Forelimb muscle (tissue), 1 donor: ENCODE results near the gene SZT2. TPM values are rescaled to one million over a fixed set of nuclear protein-coding genes. Genes with fewer than 3 reads are reported as not detected.
"Not testable (repeated sequence)": the region's sequence is repeated elsewhere in the genome, so short reads cannot be mapped to it uniquely, and the experiment has no call there.

Source experiments
- DNase-seq: peaks from one replicate; pipeline ENCODE4 v3.0.0-alpha.2; 2013; ENCODE audit warnings: low read depth
- polyA plus RNA-seq: library from polyadenylated mRNA; unstranded; fragments of 120-200 nt; gene quantifications from one replicate; pipeline ENCODE4 v1.2.1, GENCODE V29; 2013; ENCODE audit not compliant: insufficient read length

The SZT2 gene
- polyA plus RNA-seq, 1 donor = 14.5 TPM

GRCh38 chr1:43387976-43388599 lies 1.6 kb upstream of the SZT2 start:
- no peak for DNase-seq

- no peak for DNase-seq
Measured at GRCh38 chr1:43388613-43389012, 1.1 kb upstream of the SZT2 start.

GRCh38 chr1:43392702-43393101 lies 3.0 kb downstream of the SZT2 start:
- no peak for DNase-seq

GRCh38 chr1:43395523-43395922 lies 5.8 kb downstream of the SZT2 start:
- no peak for DNase-seq

- DNase-seq = no peak
Measured at GRCh38 chr1:43396059-43396458, 6.4 kb downstream of the SZT2 start.

GRCh38 chr1:43398227-43398626 lies 8.5 kb downstream of the SZT2 start:
- DNase-seq = no peak

GRCh38 chr1:43400441-43400840 lies 10.7 kb downstream of the SZT2 start:
- not testable (repeated sequence) for DNase-seq

GRCh38 chr1:43402089-43402865 lies 12.6 kb downstream of the SZT2 start:
- DNase-seq = no peak

GRCh38 chr1:43404353-43404752 lies 14.7 kb downstream of the SZT2 start:
- no peak for DNase-seq

- no peak for DNase-seq
Measured at GRCh38 chr1:43405219-43405875, 15.6 kb downstream of the SZT2 start.

GRCh38 chr1:43405876-43406234 lies 16.2 kb downstream of the SZT2 start:
- DNase-seq = no peak

GRCh38 chr1:43410571-43410970 lies 20.9 kb downstream of the SZT2 start:
- no peak for DNase-seq

- DNase-seq = not testable (repeated sequence)
Measured at GRCh38 chr1:43413426-43413825, 23.7 kb downstream of the SZT2 start.

- no peak for DNase-seq
Measured at GRCh38 chr1:43414634-43415223, 25.0 kb downstream of the SZT2 start.

- no peak for DNase-seq
Measured at GRCh38 chr1:43415901-43416300, 26.2 kb downstream of the SZT2 start.

GRCh38 chr1:43418858-43419257 lies 29.2 kb downstream of the SZT2 start:
- no peak for DNase-seq

- no peak for DNase-seq
Measured at GRCh38 chr1:43419627-43420425, 30.1 kb downstream of the SZT2 start.

- no peak for DNase-seq
Measured at GRCh38 chr1:43420874-43421273, 31.2 kb downstream of the SZT2 start.

GRCh38 chr1:43421396-43421795 lies 31.7 kb downstream of the SZT2 start:
- DNase-seq = no peak

GRCh38 chr1:43421976-43422750 lies 32.5 kb downstream of the SZT2 start:
- no peak for DNase-seq
